PC-3 (cell line): ENCODE results near the gene C1orf21. TPM values are rescaled to one million over a fixed set of nuclear protein-coding genes. Genes with fewer than 3 reads are reported as not detected.

Source experiments
- ATAC-seq: fragments of 200-7000 bp; cut with Tn5 transposase; 2 replicates; pipeline ENCODE4 v1.9.1; 2020; ENCODE audit warnings: mild to moderate bottlenecking, moderate library complexity
- BruUV-seq: library from RNA; stranded (reverse); fragments of 400-500 nt; replicated peaks from 2 replicates; lab custom pipeline; 2021; lab: Mats Ljungman, UMichigan
- CTCF ChIA-PET: fragments of 300-600 bp; sonication (Branson Sonifier 250); formaldehyde crosslinking; loops from one replicate; lab custom pipeline; 2022; ENCODE audit warnings: antibody characterized with exemption; lab: Charles Lee
- POLR2A ChIA-PET: fragments of 300-600 bp; sonication (Branson Sonifier 250); formaldehyde crosslinking; loops from one replicate; lab custom pipeline; 2022; ENCODE audit warnings: antibody characterized with exemption; ENCODE audit not compliant: unreplicated experiment; lab: Charles Lee
- DNase-seq: peaks from one replicate; pipeline ENCODE4 v3.0.0-alpha.2; 2015
- H2AFZ ChIP-seq: fragments of 300-600 bp; sonication (generic); 2 replicates; pipeline ENCODE4 v1.6.0; 2016; ENCODE audit warnings: antibody characterized with exemption, low read length
- H3F3A ChIP-seq: fragments of 300-600 bp; sonication (generic); one replicate; pipeline ENCODE4 v1.6.0; 2017; ENCODE audit warnings: antibody characterized with exemption, low read length, control low read depth, mild to moderate bottlenecking; ENCODE audit not compliant: unreplicated experiment
- H3K27ac ChIP-seq: fragments of 300-600 bp; sonication (generic); 2 replicates; pipeline ENCODE4 v1.5.1; 2016; ENCODE audit warnings: mild to moderate bottlenecking, low read length
- H3K27me3 ChIP-seq: fragments of 300-600 bp; sonication (generic); 2 replicates; pipeline ENCODE4 v1.6.1; 2016; ENCODE audit warnings: low read length, mixed read lengths
- H3K36me3 ChIP-seq: fragments of 300-600 bp; sonication (generic); 2 replicates; pipeline ENCODE4 v1.6.1; 2016; ENCODE audit warnings: low read depth, mixed run types, low read length, mixed read lengths
- H3K4me1 ChIP-seq: fragments of 300-600 bp; sonication (generic); 2 replicates; pipeline ENCODE4 v1.5.1; 2016; ENCODE audit warnings: low read length; ENCODE audit not compliant: insufficient read depth
- H3K4me2 ChIP-seq: fragments of 300-600 bp; sonication (generic); 2 replicates; pipeline ENCODE4 v1.6.0; 2016; ENCODE audit warnings: low read length
- H3K4me3 ChIP-seq: fragments of 300-600 bp; sonication (generic); 2 replicates; pipeline ENCODE4 v1.5.1; 2016; ENCODE audit warnings: mild to moderate bottlenecking, low read length, mixed read lengths
- H3K79me2 ChIP-seq: fragments of 300-600 bp; sonication (generic); 2 replicates; pipeline ENCODE4 v1.6.1; 2017; ENCODE audit warnings: low read length, mixed read lengths
- H3K9ac ChIP-seq: fragments of 300-600 bp; sonication (generic); 2 replicates; pipeline ENCODE4 v1.6.0; 2016; ENCODE audit warnings: mild to moderate bottlenecking, low read length
- H3K9me2 ChIP-seq: fragments of 300-600 bp; sonication (generic); replicated peaks from 2 replicates; pipeline ENCODE4 v1.6.1; 2016; ENCODE audit warnings: mixed run types, low read length, mixed read lengths
- H3K9me3 ChIP-seq: fragments of 300-600 bp; sonication (generic); 2 replicates; pipeline ENCODE4 v1.6.1; 2016; ENCODE audit warnings: low read length, mixed read lengths
- H4K20me1 ChIP-seq: fragments of 300-600 bp; sonication (generic); 2 replicates; pipeline ENCODE4 v1.6.1; 2016; ENCODE audit warnings: low read length, mixed read lengths
- CTCF ChIP-seq: fragments of 300-600 bp; sonication (generic); conservative IDR thresholded peaks from 2 replicates; pipeline ENCODE4 v1.5.1; 2017; ENCODE audit warnings: antibody characterized with exemption, low read depth, mild to moderate bottlenecking, low read length
- EZH2 ChIP-seq: fragments of 300-600 bp; sonication (generic); IDR thresholded peaks from one replicate; pipeline ENCODE4 v1.6.1; 2017; ENCODE audit warnings: antibody characterized with exemption, mild to moderate bottlenecking, low read length; ENCODE audit not compliant: unreplicated experiment
- EZH2phosphoT487 ChIP-seq: fragments of 300-600 bp; sonication (generic); IDR thresholded peaks from 2 replicates; pipeline ENCODE4 v1.6.1; 2018; ENCODE audit warnings: mild to moderate bottlenecking, antibody characterized with exemption, low read length, borderline replicate concordance
- intact Hi-C: fragments of 100-400 bp; cut with micrococcal nuclease; formaldehyde crosslinking; loops from 2 replicates; pipeline ENCODE4 v1.9.0; 2023
- total RNA-seq: library from RNA; depleted of rRNA; stranded (reverse); fragments of >200 nt; gene quantifications from 2 replicates; pipeline ENCODE4 v1.2.3, GENCODE V29; 2014

The C1orf21 gene
- total RNA-seq, 1 experiment from 2014 or later, result 1.3 TPM

GRCh38 chr1:184403961-184404726, 17.3 kb downstream of the C1orf21 start:
- POLR2A ChIA-PET, result no interaction called here
- Histone ChIP-seq H3K4me2 (no peak overlapping the region), H4K20me1 (no peaks in the 10 kb centered on the region), H3K79me2 (0 out of 2 replicates have a peak, but pooled peaks cover 4% of the 10 kb centered on the region), H3K27ac (no peak overlapping the region), H3K27me3 (no peaks in the 10 kb centered on the region), H3K9me3 (no peaks in the 10 kb centered on the region), H2AFZ (no peak overlapping the region), H3K9ac (no peak overlapping the region), H3K4me3 (no peak overlapping the region), H3K4me1 (peaks cover 14% of the 10 kb centered on the region), H3K36me3 (no peaks in the 10 kb centered on the region), H3F3A (no peaks in the 10 kb centered on the region), H3K9me2 (no peaks in the 10 kb centered on the region)
- TF ChIP-seq EZH2phosphoT487 (no peak), CTCF (no peak), EZH2 (no peak)
- intact Hi-C loops, result no loop called here
- BruUV-seq, result no TSS peak
- ATAC-seq (no peak), DNase-seq (no peak)
- CTCF ChIA-PET, result no interaction called here

- no peaks in the 10 kb centered on the region for H3F3A ChIP-seq
- intact Hi-C loops, result no loop called here
- H3K36me3 ChIP-seq, result no peaks in the 10 kb centered on the region
- H3K4me3 ChIP-seq, result no peak overlapping the region
- no peak overlapping the region for H3K27ac ChIP-seq
- CTCF ChIA-PET, result no interaction called here
- no peaks in the 10 kb centered on the region for H4K20me1 ChIP-seq
- no peaks in the 10 kb centered on the region for H3K9me3 ChIP-seq
- no peak overlapping the region for H2AFZ ChIP-seq
- no TSS peak for BruUV-seq
- DNase-seq, result no peak
- ATAC-seq, result no peak
- H3K9ac ChIP-seq, result no peak overlapping the region
- no peak overlapping the region for H3K4me2 ChIP-seq
- H3K79me2 ChIP-seq, result 0 out of 2 replicates have a peak, but pooled peaks cover 4% of the 10 kb centered on the region
- POLR2A ChIA-PET, result no interaction called here
- H3K27me3 ChIP-seq, result no peaks in the 10 kb centered on the region
- no peaks in the 10 kb centered on the region for H3K9me2 ChIP-seq
- peaks cover 20% of the 10 kb centered on the region for H3K4me1 ChIP-seq
- no peak for TF ChIP-seq EZH2phosphoT487
- TF ChIP-seq EZH2, result no peak
- TF ChIP-seq CTCF, result no peak
Observed at GRCh38 chr1:184404727-184405027, 17.8 kb downstream of the C1orf21 start.

- CTCF ChIA-PET, result no interaction called here
- Histone ChIP-seq H2AFZ (no peak overlapping the region), H3K36me3 (no peaks in the 10 kb centered on the region), H3K27me3 (no peaks in the 10 kb centered on the region), H3K79me2 (0 out of 2 replicates have a peak, but pooled peaks cover 4% of the 10 kb centered on the region), H4K20me1 (no peaks in the 10 kb centered on the region), H3K9me2 (no peaks in the 10 kb centered on the region), H3K4me1 (peaks cover 21% of the 10 kb centered on the region), H3F3A (no peaks in the 10 kb centered on the region), H3K27ac (no peak overlapping the region), H3K4me3 (no peak overlapping the region), H3K4me2 (no peak overlapping the region), H3K9ac (no peak overlapping the region), H3K9me3 (no peaks in the 10 kb centered on the region)
- no peak for DNase-seq
- BruUV-seq, result no TSS peak
- intact Hi-C loops, result no loop called here
- TF ChIP-seq CTCF (no peak), EZH2phosphoT487 (no peak), EZH2 (no peak)
- ATAC-seq, result no peak
- POLR2A ChIA-PET, result no interaction called here
Observed at GRCh38 chr1:184405094-184405800, 18.4 kb downstream of the C1orf21 start.
